ENCODE data around the gene SIK3. TPM values are rescaled to one million over a fixed set of nuclear protein-coding genes. Genes with fewer than 3 reads are reported as not detected.

The SIK3 gene
- total and polyA plus RNA-seq, 2 donors (not counting 3 experiments of a cell fraction or from before 2014, with no cell fraction given): 10.3 to 21.3 TPM

DNA sequence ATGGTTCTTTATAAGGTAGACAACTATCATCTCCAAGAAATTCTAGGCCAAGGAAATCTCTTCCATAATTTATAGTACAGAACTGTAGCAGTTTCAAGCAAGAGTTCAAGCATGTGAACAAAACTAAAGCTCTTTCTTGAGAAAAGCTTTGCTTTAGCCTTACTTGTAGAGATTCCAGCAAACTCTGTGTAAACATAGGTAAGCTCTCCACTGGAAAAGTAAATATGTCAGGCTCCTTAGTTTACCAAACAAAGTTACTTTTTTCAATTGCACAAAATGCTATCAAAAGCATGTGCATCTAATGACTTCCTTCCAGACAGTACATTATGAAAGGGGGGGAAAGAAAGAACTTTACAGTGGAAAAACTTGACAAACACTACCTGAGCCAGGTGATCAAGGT lies 125.0 kb downstream of the SIK3 start:
- Histone ChIP-seq H3K9me1 (replicated peaks; ENCODE audit: control insufficient read depth, extremely low read depth, insufficient read depth, low read length) (peaks cover 2% of the 10 kb centered on the region), H3K36me3 (ENCODE audit: control insufficient read depth in 2 of 2, extremely low read depth in 1 of 2, insufficient read depth in 2 of 2, low read length in 2 of 2) (no peaks in the 10 kb centered on the region), H3K9ac (replicated peaks; ENCODE audit: extremely low read depth, insufficient read depth, low read length) (no peak overlapping the region), H4K20me1 (replicated peaks; ENCODE audit: control insufficient read depth, extremely low read depth, insufficient read depth, low read length) (peaks cover 2% of the 10 kb centered on the region), H2AFZ (ENCODE audit: low read depth, low read length) (no peak overlapping the region), H3K27ac (ENCODE audit: insufficient read depth, low read depth, low read length) (no peak overlapping the region), H3K4me1 (ENCODE audit: control insufficient read depth, extremely low read depth, insufficient read depth, low read length) (no peaks in the 10 kb centered on the region), H3K4me2 (ENCODE audit: insufficient read depth, low read length) (no peak overlapping the region), H3K9me3 (replicated peaks; ENCODE audit: control insufficient read depth, insufficient read depth, low read length) (no peaks in the 10 kb centered on the region), H3K27me3 (ENCODE audit: control insufficient read depth in 2 of 2, insufficient read depth in 2 of 2, low read length in 2 of 2) (no peaks in the 10 kb centered on the region), H3K4me3 (replicated peaks in 1 of 3; ENCODE audit: insufficient read depth in 1 of 3, low read depth in 1 of 3, low read length in 3 of 3) (no peak overlapping the region), H3K79me2 (ENCODE audit: control insufficient read depth, insufficient read depth, low read length) (no peaks in the 10 kb centered on the region)
- intact Hi-C loops (cut with micrococcal nuclease): no loop called here
- TF ChIP-seq POLR2AphosphoS5 (IDR thresholded peaks at IDR 0.05; ENCODE audit: insufficient read depth, low read depth, low read length): no peak
- no peak for FAIRE-seq
- dilution Hi-C loops (cut with MboI; ENCODE audit: extremely low pct_ligation_motif_present, low sequenced_read_pairs): no loop called here
- no TSS peak for BruUV-seq (replicated peaks)
- ChIA-PET CTCF (interaction anchor here (0.6 to 1.3 kb wide), 4 partner anchors 13 to 125 kb away, joined by 3 to 5 read pairs (median 4); partner anchors contain the start of gene SIK3), POLR2A (interaction anchor here (0.6 kb wide), 1 partner anchor 14 kb away, joined by 5 read pairs; no protein-coding TSS in a partner anchor)
- no peak for DNase-seq (ENCODE audit: low read depth, low spot score)

DNA sequence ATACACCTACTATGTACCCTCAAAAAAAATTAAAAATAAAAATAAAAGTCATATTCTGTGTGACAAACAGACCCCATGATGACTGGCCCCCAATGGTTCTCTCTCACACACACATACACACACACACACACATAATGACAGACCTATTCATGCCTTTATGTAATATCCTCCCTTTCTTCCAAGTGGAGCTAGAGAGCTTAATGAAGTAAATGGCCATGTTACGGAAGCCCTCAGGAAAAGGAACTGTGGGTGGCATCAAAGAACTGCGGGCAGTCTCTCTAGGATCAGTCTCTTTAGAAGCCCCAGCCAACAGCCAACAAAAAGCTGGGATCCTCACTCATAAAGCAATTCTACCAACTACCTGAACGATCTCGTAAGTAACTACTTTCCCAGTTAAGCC lies 125.5 kb downstream of the SIK3 start:
- intact Hi-C loops (cut with micrococcal nuclease): no loop called here
- dilution Hi-C loops (cut with MboI; ENCODE audit: extremely low pct_ligation_motif_present, low sequenced_read_pairs): no loop called here
- CTCF ChIA-PET: interaction anchor here (0.6 to 1.3 kb wide), 7 partner anchors 14 to 125 kb away, joined by 3 to 5 read pairs (median 3); partner anchors contain the start of gene SIK3

More for the DNA sequence above, 125.5 kb downstream of the SIK3 start:
- Histone ChIP-seq H3K27me3 (ENCODE audit: control insufficient read depth in 2 of 2, insufficient read depth in 2 of 2, low read length in 2 of 2) (no peaks in the 10 kb centered on the region), H3K4me2 (ENCODE audit: insufficient read depth, low read length) (no peak overlapping the region), H3K9me3 (replicated peaks; ENCODE audit: control insufficient read depth, insufficient read depth, low read length) (no peaks in the 10 kb centered on the region), H3K79me2 (ENCODE audit: control insufficient read depth, insufficient read depth, low read length) (no peaks in the 10 kb centered on the region), H3K4me3 (replicated peaks in 1 of 3; ENCODE audit: insufficient read depth in 1 of 3, low read depth in 1 of 3, low read length in 3 of 3) (no peak overlapping the region), H3K36me3 (ENCODE audit: control insufficient read depth in 2 of 2, extremely low read depth in 1 of 2, insufficient read depth in 2 of 2, low read length in 2 of 2) (no peaks in the 10 kb centered on the region), H2AFZ (ENCODE audit: low read depth, low read length) (no peak overlapping the region), H3K9ac (replicated peaks; ENCODE audit: extremely low read depth, insufficient read depth, low read length) (no peak overlapping the region), H4K20me1 (replicated peaks; ENCODE audit: control insufficient read depth, extremely low read depth, insufficient read depth, low read length) (peaks cover 2% of the 10 kb centered on the region), H3K27ac (ENCODE audit: insufficient read depth, low read depth, low read length) (no peak overlapping the region), H3K9me1 (replicated peaks; ENCODE audit: control insufficient read depth, extremely low read depth, insufficient read depth, low read length) (peaks cover 2% of the 10 kb centered on the region), H3K4me1 (ENCODE audit: control insufficient read depth, extremely low read depth, insufficient read depth, low read length) (no peaks in the 10 kb centered on the region)
- FAIRE-seq: no peak
- TF ChIP-seq EZH2 (IDR thresholded peaks at IDR 0.05; ENCODE audit: borderline replicate concordance, low read depth, low read length, severe bottlenecking) (no peak), GATA2 (IDR thresholded peaks at IDR 0.05; ENCODE audit: insufficient read depth, insufficient read length, low read depth, low read length) (no peak), POLR2A (IDR thresholded peaks at IDR 0.05; ENCODE audit: low read depth, low read length) (no peak), FOS (IDR thresholded peaks at IDR 0.05; ENCODE audit: borderline replicate concordance, insufficient read depth, low read length) (no peak), MYC (IDR thresholded peaks at IDR 0.05; ENCODE audit: low read depth, low read length) (no peak), POLR2AphosphoS5 (IDR thresholded peaks at IDR 0.05; ENCODE audit: insufficient read depth, low read depth, low read length) (no peak), JUN (IDR thresholded peaks at IDR 0.05; ENCODE audit: borderline replicate concordance, insufficient read depth, insufficient read length, low read depth) (no peak)
- TF ChIP-seq, protein P1, sequence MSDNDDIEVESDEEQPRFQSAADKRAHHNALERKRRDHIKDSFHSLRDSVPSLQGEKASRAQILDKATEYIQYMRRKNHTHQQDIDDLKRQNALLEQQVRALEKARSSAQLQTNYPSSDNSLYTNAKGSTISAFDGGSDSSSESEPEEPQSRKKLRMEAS (IDR thresholded peaks at IDR 0.05; ENCODE audit: insufficient read depth, insufficient read length): no peak
- TF ChIP-seq, protein P2, sequence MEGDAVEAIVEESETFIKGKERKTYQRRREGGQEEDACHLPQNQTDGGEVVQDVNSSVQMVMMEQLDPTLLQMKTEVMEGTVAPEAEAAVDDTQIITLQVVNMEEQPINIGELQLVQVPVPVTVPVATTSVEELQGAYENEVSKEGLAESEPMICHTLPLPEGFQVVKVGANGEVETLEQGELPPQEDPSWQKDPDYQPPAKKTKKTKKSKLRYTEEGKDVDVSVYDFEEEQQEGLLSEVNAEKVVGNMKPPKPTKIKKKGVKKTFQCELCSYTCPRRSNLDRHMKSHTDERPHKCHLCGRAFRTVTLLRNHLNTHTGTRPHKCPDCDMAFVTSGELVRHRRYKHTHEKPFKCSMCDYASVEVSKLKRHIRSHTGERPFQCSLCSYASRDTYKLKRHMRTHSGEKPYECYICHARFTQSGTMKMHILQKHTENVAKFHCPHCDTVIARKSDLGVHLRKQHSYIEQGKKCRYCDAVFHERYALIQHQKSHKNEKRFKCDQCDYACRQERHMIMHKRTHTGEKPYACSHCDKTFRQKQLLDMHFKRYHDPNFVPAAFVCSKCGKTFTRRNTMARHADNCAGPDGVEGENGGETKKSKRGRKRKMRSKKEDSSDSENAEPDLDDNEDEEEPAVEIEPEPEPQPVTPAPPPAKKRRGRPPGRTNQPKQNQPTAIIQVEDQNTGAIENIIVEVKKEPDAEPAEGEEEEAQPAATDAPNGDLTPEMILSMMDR (IDR thresholded peaks at IDR 0.05; ENCODE audit: extremely low read depth in 1 of 2, insufficient read depth in 1 of 2, low read depth in 1 of 2, low read length in 2 of 2): no peak
- POLR2A ChIA-PET: no interaction called here
- BruUV-seq (replicated peaks): no TSS peak
- no peak for DNase-seq (ENCODE audit: low read depth, low spot score)

Measured in endothelial cell of umbilical vein (primary cell).